Loucy (cell line): ENCODE data around the gene HIRIP3.
"Not testable (repeated sequence)": the region's sequence is repeated elsewhere in the genome, so short reads cannot be mapped to it uniquely, and the experiment has no call there.

ENCODE experiments used
- H2AFZ ChIP-seq: fragments of 200-600 bp; sonication (generic); 2 replicates; pipeline ENCODE4 v1.6.0; 2016; ENCODE audit warnings: antibody characterized with exemption, mild to moderate bottlenecking, low read length, moderate library complexity
- H3F3A ChIP-seq: fragments of 200-600 bp; 2 replicates; pipeline ENCODE4 v1.6.0; 2016; ENCODE audit warnings: antibody characterized with exemption, low read depth, mild to moderate bottlenecking
- H3K27me3 ChIP-seq: fragments of 200-600 bp; sonication (generic); 2 replicates; pipeline ENCODE4 v1.6.1; 2014; ENCODE audit warnings: low read length, mild to moderate bottlenecking; ENCODE audit not compliant: insufficient read depth, poor library complexity, severe bottlenecking
- H3K36me3 ChIP-seq: fragments of 200-600 bp; sonication (generic); 2 replicates; pipeline ENCODE4 v1.6.1; 2016; ENCODE audit warnings: low read length; ENCODE audit not compliant: insufficient read depth
- H3K4me1 ChIP-seq: fragments of 200-600 bp; sonication (generic); 2 replicates; pipeline ENCODE4 v1.5.1; 2014; ENCODE audit warnings: low read length, mild to moderate bottlenecking; ENCODE audit not compliant: insufficient read depth, poor library complexity, severe bottlenecking
- H3K4me2 ChIP-seq: fragments of 200-600 bp; sonication (generic); 2 replicates; pipeline ENCODE4 v1.6.0; 2014; ENCODE audit warnings: antibody characterized with exemption, low read length, low read depth, mild to moderate bottlenecking; ENCODE audit not compliant: poor library complexity, severe bottlenecking
- H3K4me3 ChIP-seq: fragments of 200-600 bp; sonication (generic); 2 replicates; pipeline ENCODE4 v1.5.1; 2014; ENCODE audit warnings: low read length, mild to moderate bottlenecking, mixed read lengths; ENCODE audit not compliant: poor library complexity, severe bottlenecking
- H3K79me2 ChIP-seq: fragments of 200-600 bp; sonication (generic); 2 replicates; pipeline ENCODE4 v1.6.1; 2014; ENCODE audit warnings: low read length; ENCODE audit not compliant: insufficient read depth
- H3K9ac ChIP-seq: fragments of 200-600 bp; sonication (generic); 2 replicates; pipeline ENCODE4 v1.6.0; 2014; ENCODE audit warnings: mild to moderate bottlenecking, low read depth, low read length, moderate library complexity; ENCODE audit not compliant: poor library complexity, severe bottlenecking
- H3K9me2 ChIP-seq: fragments of 200-600 bp; sonication (generic); replicated peaks from 2 replicates; pipeline ENCODE4 v1.6.1; 2016; ENCODE audit warnings: low read depth, low read length, mixed read lengths
- H3K9me3 ChIP-seq: fragments of 200-600 bp; sonication (generic); 2 replicates; pipeline ENCODE4 v1.6.1; 2014; ENCODE audit warnings: mild to moderate bottlenecking, antibody characterized with exemption, low read length, low read depth; ENCODE audit not compliant: insufficient read depth
- H4K20me1 ChIP-seq: fragments of 200-600 bp; sonication (generic); 2 replicates; pipeline ENCODE4 v1.6.0; 2014; ENCODE audit warnings: antibody characterized with exemption, low read length, mild to moderate bottlenecking; ENCODE audit not compliant: insufficient read depth, poor library complexity, severe bottlenecking
- EZH2phosphoT487 ChIP-seq: fragments of 200-600 bp; IDR thresholded peaks from 2 replicates; pipeline ENCODE4 v1.6.1; 2018; ENCODE audit warnings: antibody characterized with exemption, mild to moderate bottlenecking, moderate library complexity, borderline replicate concordance
- TF ChIP-seq, protein P1 (sequence below): fragments of 200-600 bp; sonication (generic); conservative IDR thresholded peaks from 2 replicates; pipeline ENCODE4 v1.5.1; 2014; ENCODE audit warnings: mild to moderate bottlenecking, antibody characterized with exemption, low read length

HIRIP3 gene

DNA sequence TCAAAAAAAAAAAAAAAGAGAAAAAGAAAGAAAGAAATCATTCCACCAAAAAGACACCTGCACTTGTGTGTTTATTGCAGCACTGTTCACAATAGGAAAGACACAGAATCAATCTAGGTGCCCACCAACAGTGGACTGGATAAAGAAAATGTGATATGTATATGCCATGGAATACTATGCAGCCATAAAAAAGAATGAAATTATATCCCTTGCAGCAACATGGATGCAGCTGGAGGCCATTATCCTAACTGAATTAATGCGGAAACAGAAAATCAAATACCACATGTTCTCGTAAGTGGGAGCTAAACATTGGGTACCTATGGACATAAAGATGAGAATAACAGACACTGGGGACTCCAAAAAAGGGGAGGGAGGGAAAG is 21.9 kb upstream of the HIRIP3 start:
- Histone ChIP-seq H3K79me2 (no peaks in the 10 kb centered on the region), H3K4me3 (no peak overlapping the region), H3K9ac (no peak overlapping the region), H4K20me1 (no peaks in the 10 kb centered on the region), H2AFZ (no peak overlapping the region), H3K4me1 (peaks cover 4% of the 10 kb centered on the region), H3F3A (no peaks in the 10 kb centered on the region), H3K36me3 (no peaks in the 10 kb centered on the region), H3K27me3 (no peaks in the 10 kb centered on the region), H3K9me3 (no peaks in the 10 kb centered on the region), H3K4me2 (no peak overlapping the region), H3K9me2 (no peaks in the 10 kb centered on the region)
- TF ChIP-seq, protein P1, sequence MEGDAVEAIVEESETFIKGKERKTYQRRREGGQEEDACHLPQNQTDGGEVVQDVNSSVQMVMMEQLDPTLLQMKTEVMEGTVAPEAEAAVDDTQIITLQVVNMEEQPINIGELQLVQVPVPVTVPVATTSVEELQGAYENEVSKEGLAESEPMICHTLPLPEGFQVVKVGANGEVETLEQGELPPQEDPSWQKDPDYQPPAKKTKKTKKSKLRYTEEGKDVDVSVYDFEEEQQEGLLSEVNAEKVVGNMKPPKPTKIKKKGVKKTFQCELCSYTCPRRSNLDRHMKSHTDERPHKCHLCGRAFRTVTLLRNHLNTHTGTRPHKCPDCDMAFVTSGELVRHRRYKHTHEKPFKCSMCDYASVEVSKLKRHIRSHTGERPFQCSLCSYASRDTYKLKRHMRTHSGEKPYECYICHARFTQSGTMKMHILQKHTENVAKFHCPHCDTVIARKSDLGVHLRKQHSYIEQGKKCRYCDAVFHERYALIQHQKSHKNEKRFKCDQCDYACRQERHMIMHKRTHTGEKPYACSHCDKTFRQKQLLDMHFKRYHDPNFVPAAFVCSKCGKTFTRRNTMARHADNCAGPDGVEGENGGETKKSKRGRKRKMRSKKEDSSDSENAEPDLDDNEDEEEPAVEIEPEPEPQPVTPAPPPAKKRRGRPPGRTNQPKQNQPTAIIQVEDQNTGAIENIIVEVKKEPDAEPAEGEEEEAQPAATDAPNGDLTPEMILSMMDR = no peak
- TF ChIP-seq EZH2phosphoT487 = no peak

DNA sequence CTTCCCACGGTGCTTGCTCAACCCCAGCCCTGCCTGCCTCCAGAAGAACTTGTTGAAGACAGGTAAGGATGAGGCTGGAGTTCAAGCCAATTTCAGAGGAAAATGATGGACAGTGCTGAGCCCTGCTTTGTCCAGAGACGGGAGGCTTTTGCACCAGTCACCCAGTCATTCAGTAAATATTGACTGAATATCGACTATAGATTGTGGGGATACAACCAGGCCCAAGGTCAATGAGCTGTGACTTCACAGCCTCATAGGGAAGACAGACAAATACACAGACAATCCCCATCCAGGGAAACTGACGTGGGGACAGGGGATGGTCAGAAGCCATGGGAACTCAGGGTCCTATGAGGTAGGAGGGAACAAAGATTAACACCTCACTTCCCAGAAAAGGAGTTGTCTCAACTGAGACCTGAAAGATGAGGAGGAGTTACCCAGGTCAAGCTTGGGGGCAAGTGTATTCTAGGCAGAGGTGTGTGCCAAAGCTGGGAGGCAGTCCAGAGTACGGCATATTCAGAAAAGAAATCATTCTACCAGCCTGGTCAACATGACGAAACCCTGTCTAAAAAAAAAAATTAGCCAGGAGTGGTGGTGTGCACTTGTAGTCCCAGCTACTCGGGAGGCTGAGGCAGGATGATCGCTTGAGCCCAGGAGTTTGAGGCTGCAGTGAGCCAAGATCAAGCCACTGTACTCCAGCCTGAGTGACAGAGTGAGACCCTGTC is 21.3 kb upstream of the HIRIP3 start:
- Histone ChIP-seq H3K9me2 (no peaks in the 10 kb centered on the region), H3K4me1 (peaks cover 4% of the 10 kb centered on the region), H3K9me3 (no peaks in the 10 kb centered on the region), H3K9ac (no peak overlapping the region), H3K4me2 (no peak overlapping the region), H3K36me3 (no peaks in the 10 kb centered on the region), H3K4me3 (no peak overlapping the region), H4K20me1 (no peaks in the 10 kb centered on the region), H3K79me2 (no peaks in the 10 kb centered on the region), H2AFZ (no peak overlapping the region), H3K27me3 (no peaks in the 10 kb centered on the region), H3F3A (no peaks in the 10 kb centered on the region)
- no peak for TF ChIP-seq EZH2phosphoT487
- TF ChIP-seq, protein P1 = no peak

DNA sequence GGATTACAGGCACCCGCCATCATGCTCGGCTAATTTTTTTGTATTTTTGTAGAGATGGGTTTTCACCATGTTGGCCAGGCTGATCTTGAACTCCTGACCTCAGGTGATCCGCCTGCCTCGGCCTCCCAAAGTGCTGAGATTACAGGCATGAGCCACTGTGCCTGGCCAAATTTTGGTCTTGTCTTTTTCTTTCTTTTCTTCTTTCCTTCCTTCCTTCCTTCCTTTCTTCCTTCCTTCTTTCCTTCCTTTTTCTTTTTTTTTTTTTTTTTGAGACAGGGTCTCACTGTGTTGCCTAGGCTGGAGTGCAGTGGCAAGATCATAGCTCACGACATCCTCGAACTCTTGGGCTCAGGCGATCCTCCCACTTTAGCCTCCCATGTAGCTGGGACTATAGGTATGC is 20.0 kb upstream of the HIRIP3 start:
- H3K9me3 ChIP-seq, H2AFZ ChIP-seq, H3K9me2 ChIP-seq, H3K27me3 ChIP-seq, H3K79me2 ChIP-seq, H3K4me1 ChIP-seq, H3K9ac ChIP-seq, H4K20me1 ChIP-seq, H3K4me3 ChIP-seq, H3K4me2 ChIP-seq, H3F3A ChIP-seq, H3K36me3 ChIP-seq: not testable (repeated sequence)

DNA sequence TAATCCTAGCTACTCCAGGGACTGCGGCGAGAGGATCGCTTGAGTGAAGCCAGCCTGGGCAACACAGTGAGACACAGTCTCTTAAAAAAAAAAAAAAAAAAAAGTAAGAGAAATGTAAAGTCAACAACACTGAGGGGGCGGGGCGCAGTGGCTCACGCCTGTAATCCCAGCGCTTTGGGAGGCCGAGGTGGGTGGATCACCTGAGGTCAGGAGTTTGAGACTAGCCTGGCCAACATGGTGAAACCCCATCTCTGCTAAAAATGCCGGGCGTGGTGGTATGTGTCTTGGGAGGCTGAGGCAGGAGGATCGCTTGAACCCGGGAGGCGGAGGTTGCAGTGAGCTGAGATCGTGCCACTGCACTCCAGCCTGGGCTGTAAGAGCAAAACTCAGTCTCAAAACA is 17.2 kb upstream of the HIRIP3 start:
- not testable (repeated sequence) for H3K27me3 ChIP-seq, H3F3A ChIP-seq, H3K9me3 ChIP-seq, H3K4me3 ChIP-seq, H3K9me2 ChIP-seq, H3K36me3 ChIP-seq, H3K4me1 ChIP-seq, H3K79me2 ChIP-seq, H4K20me1 ChIP-seq, H3K4me2 ChIP-seq, H3K9ac ChIP-seq, H2AFZ ChIP-seq
